GM21786 (cell line): Measurements from ENCODE around the gene CLEC4M.
"Not testable (repeated sequence)": the region's sequence is repeated elsewhere in the genome, so short reads cannot be mapped to it uniquely, and the experiment has no call there.

Source experiments
- ATAC-seq: cut with Tn5 transposase; IDR thresholded peaks from one replicate; pipeline ENCODE4 v1.9.1; 2021; ENCODE audit not compliant: unreplicated experiment

CLEC4M gene

GRCh38 chr19:7739801-7740681 is 23.0 kb upstream of the CLEC4M start:
- ATAC-seq, result no peak

- no peak for ATAC-seq
Measured at GRCh38 chr19:7740682-7741054, 22.4 kb upstream of the CLEC4M start.

GRCh38 chr19:7742575-7742974 is 20.5 kb upstream of the CLEC4M start:
- no peak for ATAC-seq

- no peak for ATAC-seq
Measured at GRCh38 chr19:7742991-7743390, 20.1 kb upstream of the CLEC4M start.

GRCh38 chr19:7743425-7743841 is 19.6 kb upstream of the CLEC4M start:
- ATAC-seq, result no peak

- no peak for ATAC-seq
Measured at GRCh38 chr19:7744199-7744786, 18.8 kb upstream of the CLEC4M start.

- ATAC-seq, result no peak
Measured at GRCh38 chr19:7744871-7745650, 18.0 kb upstream of the CLEC4M start.

GRCh38 chr19:7746306-7746705 is 16.7 kb upstream of the CLEC4M start:
- not testable (repeated sequence) for ATAC-seq

GRCh38 chr19:7746903-7747884 is 15.8 kb upstream of the CLEC4M start, which contains the start of gene CD209:
Gene CD209 (minus strand): TSS chr19:7747534. CDS start chr19:7747511, 23 bp downstream.
- ATAC-seq, result no peak

- ATAC-seq, result no peak
Measured at GRCh38 chr19:7748171-7748570, 14.9 kb upstream of the CLEC4M start.

- no peak for ATAC-seq
Measured at GRCh38 chr19:7748756-7749155, 14.3 kb upstream of the CLEC4M start.

GRCh38 chr19:7751157-7751783 is 11.8 kb upstream of the CLEC4M start:
- ATAC-seq, result no peak

- ATAC-seq, result no peak
Measured at GRCh38 chr19:7756258-7756657, 6.8 kb upstream of the CLEC4M start.

- no peak for ATAC-seq
Measured at GRCh38 chr19:7757358-7757757, 5.7 kb upstream of the CLEC4M start.

- no peak for ATAC-seq
Measured at GRCh38 chr19:7759156-7759555, 3.9 kb upstream of the CLEC4M start.

- ATAC-seq, result no peak
Measured at GRCh38 chr19:7763696-7764095, 653 bp downstream of the CLEC4M start.

- ATAC-seq, result not testable (repeated sequence)
Measured at GRCh38 chr19:7764157-7764556, 1.1 kb downstream of the CLEC4M start.

GRCh38 chr19:7765043-7765442 is 2.0 kb downstream of the CLEC4M start:
- not testable (repeated sequence) for ATAC-seq

GRCh38 chr19:7766535-7766934 is 3.5 kb downstream of the CLEC4M start:
- no peak for ATAC-seq

- ATAC-seq, result no peak
Measured at GRCh38 chr19:7767487-7767886, 4.4 kb downstream of the CLEC4M start.
